Left ventricle myocardium superior (tissue), 1 donor: Measurements from ENCODE around the gene CCDC88C. TPM values are rescaled to one million over a fixed set of nuclear protein-coding genes. Genes with fewer than 3 reads are reported as not detected.
A peak's percentile ranks its signal among the peaks of the same experiment; 100 is the strongest.

Source experiments
- ATAC-seq: fragments of 200-7000 bp; cut with Tn5 transposase; one replicate; pipeline ENCODE4 v1.9.1; 2020; ENCODE audit warnings: mild to moderate bottlenecking, moderate library complexity
- DNase-seq: peaks from one replicate; pipeline ENCODE4 v3.0.0-alpha.2; 2020
- intact Hi-C: fragments of 100-400 bp; cut with micrococcal nuclease; formaldehyde crosslinking; loops from one replicate; pipeline ENCODE4 v1.11.0; 2022
- total RNA-seq: library from RNA; stranded (reverse); fragmentation: NEBNext Ultra II Directional; extraction: Animal tissue kit (Norgen Biotek cat#: 25700); gene quantifications from one replicate; pipeline ENCODE4 v1.2.1, GENCODE V29; 2021
- donor health status: DM: no; HTN: yes; CAD: no; lungs with severe emphysema.

CCDC88C gene
- total RNA-seq, 1 donor from 2014 or later, result 3.2 TPM

- intact Hi-C loops, result no loop called here
- DNase-seq (no peak), ATAC-seq (no peak)
Measured at GRCh38 chr14:91292491-91292890, 125.1 kb downstream of the CCDC88C start.

- no peak for ATAC-seq
- DNase-seq, result no peak
- intact Hi-C loops, result no loop called here
Measured at GRCh38 chr14:91291786-91292405, 125.7 kb downstream of the CCDC88C start.

GRCh38 chr14:91290986-91291385 is 126.6 kb downstream of the CCDC88C start:
- DNase-seq, result no peak
- no peak for ATAC-seq
- intact Hi-C loops, result no loop called here

GRCh38 chr14:91289464-91289863 is 128.2 kb downstream of the CCDC88C start:
- DNase-seq, result no peak
- intact Hi-C loops, result loop anchor here (5.0 to 10.0 kb wide), 2 partner anchors 112 to 385 kb away; no protein-coding TSS in a partner anchor
- ATAC-seq, result no peak

GRCh38 chr14:91288876-91289275 is 128.7 kb downstream of the CCDC88C start:
- ATAC-seq (no peak), DNase-seq (no peak)
- intact Hi-C loops, result loop anchor here (5.0 to 10.0 kb wide), 2 partner anchors 112 to 384 kb away; no protein-coding TSS in a partner anchor

- DNase-seq (peak; percentile 80), ATAC-seq (peak; percentile 69)
- intact Hi-C loops, result loop anchor here (5.0 to 10.0 kb wide), 2 partner anchors 109 to 382 kb away; no protein-coding TSS in a partner anchor
Measured at GRCh38 chr14:91286530-91286937, 131.1 kb downstream of the CCDC88C start.

GRCh38 chr14:91284791-91285548 is 132.7 kb downstream of the CCDC88C start:
- ATAC-seq (peak; percentile 36), DNase-seq (no peak)
- intact Hi-C loops, result loop anchor here (5.0 to 10.0 kb wide), 2 partner anchors 108 to 380 kb away; no protein-coding TSS in a partner anchor

GRCh38 chr14:91284146-91284790 is 133.4 kb downstream of the CCDC88C start:
- ATAC-seq, result peak; percentile 86
- no peak for DNase-seq
- intact Hi-C loops, result loop anchor here (10.0 kb wide), 1 partner anchor 379 kb away; no protein-coding TSS in a partner anchor

- ATAC-seq, result no peak
Measured at GRCh38 chr14:91283666-91284065, 134.0 kb downstream of the CCDC88C start.

GRCh38 chr14:91282954-91283645 is 134.5 kb downstream of the CCDC88C start:
- intact Hi-C loops, result loop anchor here (10.0 kb wide), 1 partner anchor 378 kb away; no protein-coding TSS in a partner anchor
- DNase-seq (no peak), ATAC-seq (no peak)

More at GRCh38 chr14:91283666-91284065, 134.0 kb downstream of the CCDC88C start:
- intact Hi-C loops, result loop anchor here (10.0 kb wide), 1 partner anchor 379 kb away; no protein-coding TSS in a partner anchor
- no peak for DNase-seq

- intact Hi-C loops, result loop anchor here (10.0 kb wide), 1 partner anchor 377 kb away; no protein-coding TSS in a partner anchor
- no peak for ATAC-seq
- no peak for DNase-seq
Measured at GRCh38 chr14:91281346-91281745, 136.3 kb downstream of the CCDC88C start.

- ATAC-seq, result no peak
- intact Hi-C loops, result loop anchor here (10.0 kb wide), 1 partner anchor 375 kb away; no protein-coding TSS in a partner anchor
- DNase-seq, result no peak
Measured at GRCh38 chr14:91280129-91280528, 137.5 kb downstream of the CCDC88C start.

- DNase-seq (no peak), ATAC-seq (no peak)
- intact Hi-C loops, result no loop called here
Measured at GRCh38 chr14:91279354-91279753, 138.3 kb downstream of the CCDC88C start.

GRCh38 chr14:91278383-91278715 is 139.3 kb downstream of the CCDC88C start:
- intact Hi-C loops, result no loop called here
- no peak for DNase-seq
- no peak for ATAC-seq

GRCh38 chr14:91277546-91278382 is 139.9 kb downstream of the CCDC88C start:
- DNase-seq, result no peak
- no peak for ATAC-seq
- intact Hi-C loops, result no loop called here

- intact Hi-C loops, result no loop called here
- ATAC-seq, result no peak
- DNase-seq, result no peak
Measured at GRCh38 chr14:91274796-91275195, 142.8 kb downstream of the CCDC88C start.

GRCh38 chr14:91273885-91274273 is 143.7 kb downstream of the CCDC88C start:
- intact Hi-C loops, result no loop called here
- no peak for ATAC-seq

GRCh38 chr14:91273273-91273884 is 144.2 kb downstream of the CCDC88C start:
- ATAC-seq (no peak), DNase-seq (no peak)
- intact Hi-C loops, result no loop called here

More at GRCh38 chr14:91273885-91274273, 143.7 kb downstream of the CCDC88C start:
- DNase-seq, result no peak
